ENCODE data around the gene IL17RB. TPM values are rescaled to one million over a fixed set of nuclear protein-coding genes. Genes with fewer than 3 reads are reported as not detected.
A peak's percentile ranks its signal among the peaks of the same experiment; 100 is the strongest.

The IL17RB gene
- total and polyA plus RNA-seq, 2 donors (not counting 1 experiment from before 2014, with no cell fraction given), result 0.07 to 0.32 TPM

GRCh38 chr3:53892286-53892637 lies 45.9 kb downstream of the IL17RB start:
- TF ChIP-seq CTCF (IDR thresholded peaks at IDR 0.05), result no peak
- TF ChIP-seq EZH2 (IDR thresholded peaks at IDR 0.05; ENCODE audit: borderline replicate concordance, insufficient read depth, low read depth, low read length, poor library complexity, severe bottlenecking), result no peak
- no peak for DNase-seq
- Mint-ChIP-seq H3K27me3 (peaks cover 14% of the 10 kb centered on the region), H3K4me1 (peaks cover 35% of the 10 kb centered on the region), H3K4me3 (peak overlapping the region; percentile 98), H3K9me3 (ENCODE audit: insufficient read depth) (peaks cover 5% of the 10 kb centered on the region), H3K27ac (peak overlapping the region; percentile 99)
- ChIA-PET POLR2A (interaction anchor here (1.1 to 1.8 kb wide), 2 partner anchors 12 to 545 kb away, joined by 7 to 9 read pairs; partner anchors contain the start of gene DCP1A), CTCF (interaction anchor here (1.1 to 1.3 kb wide), 2 partner anchors 10 to 545 kb away, joined by 3 read pairs; partner anchors contain the start of genes ACTR8 and DCP1A)
- Histone ChIP-seq H3K9ac (ENCODE audit: low read length) (peak overlapping the region; percentile 66), H3K36me3 (replicated peaks in 1 of 2; ENCODE audit: control extremely low read depth in 1 of 2, control insufficient read depth in 1 of 2, extremely low read depth in 1 of 2, insufficient read depth in 2 of 2, low read length in 1 of 2) (peaks cover 0 to 10% of the 10 kb centered on the region in 2 experiments), H3K27ac (ENCODE audit: low read length in 2 of 2) (peak overlapping the region; percentile 93 to 99), H2AFZ (ENCODE audit: insufficient read depth, low read depth, low read length, poor library complexity, severe bottlenecking) (peak overlapping the region; percentile 70), H3K4me2 (replicated peaks; ENCODE audit: low read depth, low read length, poor library complexity, severe bottlenecking) (peak overlapping the region; percentile 68), H3K79me2 (ENCODE audit: control insufficient read depth, insufficient read depth, low read length) (peaks cover 42% of the 10 kb centered on the region), H3K27me3 (replicated peaks in 1 of 4; ENCODE audit: control extremely low read depth in 1 of 4, control insufficient read depth in 3 of 4, insufficient read depth in 4 of 4, low read length in 3 of 4) (peaks cover 0 to 12% (median 2%) of the 10 kb centered on the region in 4 experiments), H3K9me3 (ENCODE audit: control extremely low read depth in 1 of 3, control insufficient read depth in 2 of 3, insufficient read depth in 1 of 3, low read length in 2 of 3) (peaks cover 0 to 1% (median 0%) of the 10 kb centered on the region in 3 donors), H4K20me1 (ENCODE audit: control insufficient read depth, insufficient read depth, low read length, poor library complexity, severe bottlenecking) (no peaks in the 10 kb centered on the region), H3K4me1 (ENCODE audit: control insufficient read depth in 2 of 2, insufficient read depth in 2 of 2, low read length in 2 of 2) (peaks cover 20 to 25% of the 10 kb centered on the region in 2 donors), H3K4me3 (ENCODE audit: control extremely low read depth in 1 of 5, extremely low read depth in 1 of 5, insufficient read depth in 1 of 5, low read depth in 2 of 5, low read length in 4 of 5) (peak overlapping the region; percentile 54 to 88 (median 59))
- ATAC-seq (ENCODE audit: low read depth), result no peak
- intact Hi-C loops (cut with micrococcal nuclease), result no loop called here
- 69% methylated on average over 4 of the region's 4 CpGs for WGBS (ENCODE audit: insufficient coverage)

GRCh38 chr3:53899750-53900149 lies 53.4 kb downstream of the IL17RB start:
- ChIA-PET POLR2A (no interaction called here), CTCF (interaction anchor here (1.3 kb wide), 1 partner anchor 9 kb away, joined by 3 read pairs; no protein-coding TSS in a partner anchor)
- Histone ChIP-seq H2AFZ (ENCODE audit: insufficient read depth, low read depth, low read length, poor library complexity, severe bottlenecking) (no peak overlapping the region), H3K9me3 (ENCODE audit: control extremely low read depth in 1 of 3, control insufficient read depth in 2 of 3, insufficient read depth in 1 of 3, low read length in 2 of 3) (peaks cover 0 to 1% (median 0%) of the 10 kb centered on the region in 3 donors), H3K36me3 (replicated peaks in 1 of 2; ENCODE audit: control extremely low read depth in 1 of 2, control insufficient read depth in 1 of 2, extremely low read depth in 1 of 2, insufficient read depth in 2 of 2, low read length in 1 of 2) (no peaks in the 10 kb centered on the region), H3K4me2 (replicated peaks; ENCODE audit: low read depth, low read length, poor library complexity, severe bottlenecking) (no peak overlapping the region), H3K9ac (ENCODE audit: low read length) (no peak overlapping the region), H3K27me3 (replicated peaks in 1 of 4; ENCODE audit: control extremely low read depth in 1 of 4, control insufficient read depth in 3 of 4, insufficient read depth in 4 of 4, low read length in 3 of 4) (peaks cover 0 to 29% (median 12%) of the 10 kb centered on the region in 4 experiments), H4K20me1 (ENCODE audit: control insufficient read depth, insufficient read depth, low read length, poor library complexity, severe bottlenecking) (no peaks in the 10 kb centered on the region), H3K79me2 (ENCODE audit: control insufficient read depth, insufficient read depth, low read length) (no peaks in the 10 kb centered on the region), H3K27ac (ENCODE audit: low read length in 2 of 2) (no peak overlapping the region), H3K4me3 (ENCODE audit: control extremely low read depth in 1 of 5, extremely low read depth in 1 of 5, insufficient read depth in 1 of 5, low read depth in 2 of 5, low read length in 4 of 5) (no peak overlapping the region), H3K4me1 (ENCODE audit: control insufficient read depth in 2 of 2, insufficient read depth in 2 of 2, low read length in 2 of 2) (no peaks in the 10 kb centered on the region)
- H3K27me3 Mint-ChIP-seq, result peaks cover 47% of the 10 kb centered on the region
- intact Hi-C loops (cut with micrococcal nuclease), result no loop called here
- ATAC-seq (ENCODE audit: low read depth), result no peak
- no peak for DNase-seq
- no peaks in the 10 kb centered on the region for H3K4me1 Mint-ChIP-seq
- no peak overlapping the region for H3K27ac Mint-ChIP-seq
- H3K9me3 Mint-ChIP-seq (ENCODE audit: insufficient read depth), result no peaks in the 10 kb centered on the region
- no peak overlapping the region for H3K4me3 Mint-ChIP-seq
- TF ChIP-seq EZH2 (IDR thresholded peaks at IDR 0.05; ENCODE audit: borderline replicate concordance, insufficient read depth, low read depth, low read length, poor library complexity, severe bottlenecking), result no peak
- no peak for TF ChIP-seq CTCF (IDR thresholded peaks at IDR 0.05)
- WGBS (ENCODE audit: insufficient coverage), result no CpG with 5 or more reads among the region's 2 CpGs

All from B cell (primary cell).